ENCODE results near the gene COPS3. TPM values are rescaled to one million over a fixed set of nuclear protein-coding genes. Genes with fewer than 3 reads are reported as not detected.

Gene COPS3
- polyA plus RNA-seq, 1 donor from 2014 or later, result 213 TPM

DNA sequence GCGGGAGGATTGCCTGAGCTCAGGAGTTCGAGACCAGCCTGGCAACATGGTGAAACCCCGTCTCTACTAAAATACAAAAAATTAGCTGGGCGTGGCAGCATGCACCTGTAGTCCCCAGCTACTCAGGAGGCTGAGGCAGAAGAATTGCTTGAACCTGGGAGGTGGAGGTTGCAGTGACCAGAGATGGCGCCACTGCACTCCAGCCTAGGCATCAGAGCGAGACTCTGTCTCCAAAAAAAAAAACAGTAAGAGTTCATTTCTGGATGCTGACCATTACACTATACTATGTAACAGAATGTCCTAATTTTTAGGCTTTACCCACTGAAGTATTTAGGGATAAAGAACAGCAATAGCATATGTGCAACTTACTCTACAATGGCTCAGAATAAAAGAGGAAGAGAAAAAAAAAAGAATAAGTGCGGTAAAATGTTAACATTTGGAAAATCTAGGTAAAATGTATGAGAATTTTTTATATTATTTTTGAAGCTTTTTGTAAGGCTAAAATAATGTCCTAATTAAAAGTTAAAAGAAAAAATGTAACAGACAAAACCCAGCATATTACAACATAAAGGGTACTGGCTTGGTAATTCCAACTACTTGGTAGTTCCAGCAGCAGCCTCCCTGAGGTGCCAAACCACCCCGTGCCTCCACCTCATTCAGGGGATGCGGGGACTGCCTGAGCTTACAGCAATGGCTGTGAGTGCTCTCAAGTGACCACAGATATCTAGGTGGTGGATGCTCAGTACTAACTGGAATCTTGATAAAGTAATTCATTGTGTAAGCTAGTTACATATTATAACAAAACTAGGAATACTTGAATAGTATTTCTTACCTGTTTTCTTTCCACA lies 10.9 kb downstream of the COPS3 start:
- Histone ChIP-seq H3K9me3 (ENCODE audit: low read length) (no peaks in the 10 kb centered on the region), H3K27ac (ENCODE audit: low read length) (no peak overlapping the region), H3K79me2 (replicated peaks; ENCODE audit: insufficient read depth, low read length) (peaks cover 3% of the 10 kb centered on the region), H3K9ac (ENCODE audit: low read length) (no peak overlapping the region), H3K4me3 (ENCODE audit: low read length) (no peak overlapping the region), H3K9me2 (ENCODE audit: insufficient read depth, low read length) (no peaks in the 10 kb centered on the region), H3K4me2 (ENCODE audit: low read length) (no peak overlapping the region), H3F3A (ENCODE audit: insufficient read depth, low read length, poor library complexity, severe bottlenecking) (no peaks in the 10 kb centered on the region), H4K20me1 (ENCODE audit: insufficient read depth) (no peaks in the 10 kb centered on the region), H2AFZ (ENCODE audit: low read depth, low read length) (no peak overlapping the region), H3K27me3 (ENCODE audit: insufficient read depth, low read depth, low read length) (no peaks in the 10 kb centered on the region), H3K36me3 (ENCODE audit: insufficient read depth, low read length) (no peaks in the 10 kb centered on the region)
- no peak for TF ChIP-seq POLR2AphosphoS5 (IDR thresholded peaks at IDR 0.05)
- TF ChIP-seq TAF1 (IDR thresholded peaks at IDR 0.05; ENCODE audit: low read depth), result no peak
- no peak for TF ChIP-seq RAD21 (conservative IDR thresholded peaks at IDR 0.05)
- TF ChIP-seq, protein P1, sequence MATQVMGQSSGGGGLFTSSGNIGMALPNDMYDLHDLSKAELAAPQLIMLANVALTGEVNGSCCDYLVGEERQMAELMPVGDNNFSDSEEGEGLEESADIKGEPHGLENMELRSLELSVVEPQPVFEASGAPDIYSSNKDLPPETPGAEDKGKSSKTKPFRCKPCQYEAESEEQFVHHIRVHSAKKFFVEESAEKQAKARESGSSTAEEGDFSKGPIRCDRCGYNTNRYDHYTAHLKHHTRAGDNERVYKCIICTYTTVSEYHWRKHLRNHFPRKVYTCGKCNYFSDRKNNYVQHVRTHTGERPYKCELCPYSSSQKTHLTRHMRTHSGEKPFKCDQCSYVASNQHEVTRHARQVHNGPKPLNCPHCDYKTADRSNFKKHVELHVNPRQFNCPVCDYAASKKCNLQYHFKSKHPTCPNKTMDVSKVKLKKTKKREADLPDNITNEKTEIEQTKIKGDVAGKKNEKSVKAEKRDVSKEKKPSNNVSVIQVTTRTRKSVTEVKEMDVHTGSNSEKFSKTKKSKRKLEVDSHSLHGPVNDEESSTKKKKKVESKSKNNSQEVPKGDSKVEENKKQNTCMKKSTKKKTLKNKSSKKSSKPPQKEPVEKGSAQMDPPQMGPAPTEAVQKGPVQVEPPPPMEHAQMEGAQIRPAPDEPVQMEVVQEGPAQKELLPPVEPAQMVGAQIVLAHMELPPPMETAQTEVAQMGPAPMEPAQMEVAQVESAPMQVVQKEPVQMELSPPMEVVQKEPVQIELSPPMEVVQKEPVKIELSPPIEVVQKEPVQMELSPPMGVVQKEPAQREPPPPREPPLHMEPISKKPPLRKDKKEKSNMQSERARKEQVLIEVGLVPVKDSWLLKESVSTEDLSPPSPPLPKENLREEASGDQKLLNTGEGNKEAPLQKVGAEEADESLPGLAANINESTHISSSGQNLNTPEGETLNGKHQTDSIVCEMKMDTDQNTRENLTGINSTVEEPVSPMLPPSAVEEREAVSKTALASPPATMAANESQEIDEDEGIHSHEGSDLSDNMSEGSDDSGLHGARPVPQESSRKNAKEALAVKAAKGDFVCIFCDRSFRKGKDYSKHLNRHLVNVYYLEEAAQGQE (IDR thresholded peaks at IDR 0.05; ENCODE audit: borderline replicate concordance), result no peak

DNA sequence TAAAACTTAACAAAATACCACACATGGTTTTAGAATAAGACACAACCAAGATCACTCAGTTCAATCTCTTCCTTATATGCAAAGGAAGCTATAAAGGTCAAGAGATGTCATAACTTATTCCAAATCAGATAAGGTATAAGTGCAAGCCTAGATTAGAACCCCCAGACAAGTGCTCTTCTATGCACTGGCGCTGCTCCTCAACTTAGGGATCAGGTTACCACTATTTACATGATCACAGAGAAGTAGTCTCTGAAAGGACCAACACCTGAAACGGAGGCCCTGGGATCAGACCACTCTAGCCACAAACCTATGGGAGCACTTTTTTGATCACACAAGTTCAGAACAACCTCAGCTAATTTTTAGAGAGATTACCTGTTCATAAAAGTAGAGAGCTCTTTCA lies 16.6 kb downstream of the COPS3 start:
- Histone ChIP-seq H3K9ac (ENCODE audit: low read length) (no peak overlapping the region), H3K27me3 (ENCODE audit: insufficient read depth, low read depth, low read length) (no peaks in the 10 kb centered on the region), H3K27ac (ENCODE audit: low read length) (no peak overlapping the region), H3K9me3 (ENCODE audit: low read length) (no peaks in the 10 kb centered on the region), H2AFZ (ENCODE audit: low read depth, low read length) (no peak overlapping the region), H3K36me3 (ENCODE audit: insufficient read depth, low read length) (no peaks in the 10 kb centered on the region), H4K20me1 (ENCODE audit: insufficient read depth) (no peaks in the 10 kb centered on the region), H3K4me2 (ENCODE audit: low read length) (no peak overlapping the region), H3K79me2 (replicated peaks; ENCODE audit: insufficient read depth, low read length) (no peaks in the 10 kb centered on the region), H3K9me2 (ENCODE audit: insufficient read depth, low read length) (no peaks in the 10 kb centered on the region), H3F3A (ENCODE audit: insufficient read depth, low read length, poor library complexity, severe bottlenecking) (no peaks in the 10 kb centered on the region), H3K4me3 (ENCODE audit: low read length) (no peak overlapping the region)
- TF ChIP-seq EZH2 (IDR thresholded peaks at IDR 0.05; ENCODE audit: borderline replicate concordance, insufficient read depth, low read length, poor library complexity, severe bottlenecking) (no peak), SMC3 (conservative IDR thresholded peaks at IDR 0.05; ENCODE audit: poor library complexity) (no peak)

DNA sequence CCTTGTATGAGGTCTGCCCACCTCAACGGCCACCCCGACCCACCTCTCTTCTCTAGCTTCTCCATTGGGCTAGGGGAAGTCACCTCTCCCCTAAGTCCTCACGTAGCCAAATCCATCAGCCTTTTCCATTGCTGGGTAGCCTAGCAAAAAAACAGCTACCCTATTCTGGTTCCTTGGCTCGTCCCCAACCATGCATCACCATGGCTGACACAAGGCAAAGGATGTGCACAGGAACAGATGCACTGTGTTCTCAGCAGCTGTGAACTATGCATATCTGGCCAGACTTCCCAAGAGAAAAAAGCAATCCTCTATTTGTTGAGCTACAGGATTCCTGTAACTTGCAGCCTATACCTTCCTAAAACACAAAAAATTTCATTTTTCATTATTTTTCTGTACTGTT lies 22.0 kb downstream of the COPS3 start:
- no peak overlapping the region for H2AFZ ChIP-seq (ENCODE audit: low read depth, low read length)
- H3K9me3 ChIP-seq (ENCODE audit: low read length), result no peaks in the 10 kb centered on the region
- no peaks in the 10 kb centered on the region for H3K79me2 ChIP-seq (replicated peaks; ENCODE audit: insufficient read depth, low read length)
- H3K27ac ChIP-seq (ENCODE audit: low read length), result no peak overlapping the region
- H3K4me2 ChIP-seq (ENCODE audit: low read length), result no peak overlapping the region
- no peaks in the 10 kb centered on the region for H3K36me3 ChIP-seq (ENCODE audit: insufficient read depth, low read length)
- H3K4me3 ChIP-seq (ENCODE audit: low read length), result no peak overlapping the region
- H3K9me2 ChIP-seq (ENCODE audit: insufficient read depth, low read length), result no peaks in the 10 kb centered on the region
- H3K27me3 ChIP-seq (ENCODE audit: insufficient read depth, low read depth, low read length), result no peaks in the 10 kb centered on the region
- TF ChIP-seq MXI1 (conservative IDR thresholded peaks at IDR 0.05; ENCODE audit: poor library complexity, severe bottlenecking), result no peak
- no peak for TF ChIP-seq SMC3 (conservative IDR thresholded peaks at IDR 0.05; ENCODE audit: poor library complexity)
- no peak for TF ChIP-seq EP300 (conservative IDR thresholded peaks at IDR 0.05; ENCODE audit: poor library complexity, severe bottlenecking)
- TF ChIP-seq POLR2AphosphoS5 (IDR thresholded peaks at IDR 0.05), result no peak
- no peak overlapping the region for H3K9ac ChIP-seq (ENCODE audit: low read length)
- no peaks in the 10 kb centered on the region for H4K20me1 ChIP-seq (ENCODE audit: insufficient read depth)
- no peaks in the 10 kb centered on the region for H3F3A ChIP-seq (ENCODE audit: insufficient read depth, low read length, poor library complexity, severe bottlenecking)
